GM23338 (cell line): ENCODE results near the gene C1orf87.

ENCODE experiments used
- CREB1 ChIP-seq: fragments of 250-450 bp; sonication (Bioruptor Pico); IDR thresholded peaks from 2 replicates; pipeline ENCODE4 v1.5.0; 2020; ENCODE audit warnings: low read depth, mild to moderate bottlenecking, moderate library complexity
- CTCF ChIP-seq, 2 experiments: fragments of 200-600 bp in 1 of 2; sonication (generic) in 1 of 2; conservative IDR thresholded peaks; 2 replicates each; pipeline versions ENCODE4 v1.5.1 to v1.6.1; 2016 to 2017; ENCODE audit warnings: antibody characterized with exemption in 2 of 2, low read depth in 2 of 2, mild to moderate bottlenecking in 2 of 2, moderate library complexity in 1 of 2
- ETS1 ChIP-seq: IDR thresholded peaks from 2 replicates; pipeline ENCODE4 v1.6.1; 2016; ENCODE audit warnings: antibody characterized with exemption
- EZH2 ChIP-seq: fragments of 200-600 bp; sonication (generic); IDR thresholded peaks from one replicate; pipeline ENCODE4 v1.8.0; 2017; ENCODE audit warnings: antibody characterized with exemption, mild to moderate bottlenecking, low read depth; ENCODE audit not compliant: unreplicated experiment
- EZH2phosphoT487 ChIP-seq: fragments of 200-600 bp; sonication (generic); IDR thresholded peaks from one replicate; pipeline ENCODE4 v1.8.1; 2018; ENCODE audit warnings: antibody characterized with exemption; ENCODE audit not compliant: unreplicated experiment
- JUNB ChIP-seq: IDR thresholded peaks from one replicate; pipeline ENCODE4 v1.6.1; 2016; ENCODE audit warnings: antibody characterized with exemption; ENCODE audit not compliant: unreplicated experiment
- POLR2AphosphoS5 ChIP-seq: IDR thresholded peaks from 2 replicates; pipeline ENCODE4 v1.6.1; 2016; ENCODE audit warnings: antibody characterized with exemption, low read depth
- REST ChIP-seq: IDR thresholded peaks from one replicate; pipeline ENCODE4 v1.6.1; 2018; ENCODE audit warnings: antibody characterized with exemption; ENCODE audit not compliant: unreplicated experiment
- STAT1 ChIP-seq: IDR thresholded peaks from one replicate; pipeline ENCODE4 v1.6.1; 2016; ENCODE audit warnings: antibody characterized with exemption; ENCODE audit not compliant: unreplicated experiment
- ZNF331 ChIP-seq: fragments of 250-450 bp; sonication (Bioruptor Pico); IDR thresholded peaks from 2 replicates; pipeline ENCODE4 v1.5.0; 2020; ENCODE audit warnings: low read depth, mild to moderate bottlenecking, moderate library complexity

GRCh38 chr1:60090655-60091054, 17.1 kb upstream of the C1orf87 start:
- no peak for TF ChIP-seq REST
- no peak for TF ChIP-seq CTCF (conservative IDR thresholded peaks at IDR 0.05; ENCODE audit: low read depth in 2 of 2)
- TF ChIP-seq EZH2phosphoT487: no peak
- TF ChIP-seq POLR2AphosphoS5: no peak
- TF ChIP-seq STAT1: no peak
- TF ChIP-seq CREB1 (CRISPR knock-in tag): no peak
- no peak for TF ChIP-seq JUNB
- no peak for TF ChIP-seq ETS1
- no peak for TF ChIP-seq EZH2
- no peak for TF ChIP-seq ZNF331 (CRISPR knock-in tag)
